NCI-H146 treated with DMSO at 0.1 percent for 48 hours (cell line): ENCODE measurements around the gene PCDH15.
"Not testable (repeated sequence)": the region's sequence is repeated elsewhere in the genome, so short reads cannot be mapped to it uniquely, and the experiment has no call there.

Experiments
- DNase-seq: peaks from one replicate; lab custom pipeline; 2025; ENCODE audit not compliant: unreplicated experiment; lab: John Stamatoyannopoulos, UW

Gene PCDH15

DNA sequence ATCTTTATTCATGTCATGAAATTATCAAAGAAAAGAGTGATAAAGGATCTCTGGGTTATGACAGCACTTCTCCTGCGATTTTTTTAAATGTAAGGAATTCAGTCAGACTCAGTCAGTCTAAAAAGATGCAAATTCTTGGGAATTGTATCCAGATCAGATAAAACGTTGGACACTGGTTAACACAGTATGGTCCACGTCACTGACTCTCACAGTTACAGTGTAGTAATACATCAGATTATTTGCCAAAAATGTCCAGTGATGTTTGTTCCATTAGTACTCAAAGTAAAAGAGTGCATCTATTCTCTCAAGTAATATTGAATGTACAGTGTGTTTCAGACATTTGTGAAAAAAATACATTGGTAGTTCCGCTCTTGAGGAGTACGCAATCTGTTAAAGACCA lies 224.5 kb downstream of the PCDH15 start:
- no peak for DNase-seq

DNA sequence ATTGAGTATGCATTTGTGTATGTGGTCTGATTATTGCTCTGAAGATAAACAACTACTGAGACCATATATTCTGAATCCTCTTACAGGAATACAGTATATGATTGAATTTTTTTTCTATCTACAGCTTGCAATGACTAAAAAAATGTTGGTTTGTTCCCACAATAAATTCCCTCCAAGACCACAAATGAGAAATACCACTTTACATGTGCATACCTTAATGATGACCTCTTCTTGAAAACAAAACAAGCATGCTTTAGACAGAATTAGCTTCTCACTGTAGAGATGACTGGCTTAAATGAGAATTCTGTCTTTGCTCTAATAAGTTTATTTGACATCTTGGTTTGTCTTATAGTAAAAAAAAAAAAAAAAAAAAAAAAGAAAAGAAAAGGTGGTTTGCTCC lies 241.5 kb downstream of the PCDH15 start:
- no peak for DNase-seq

DNA sequence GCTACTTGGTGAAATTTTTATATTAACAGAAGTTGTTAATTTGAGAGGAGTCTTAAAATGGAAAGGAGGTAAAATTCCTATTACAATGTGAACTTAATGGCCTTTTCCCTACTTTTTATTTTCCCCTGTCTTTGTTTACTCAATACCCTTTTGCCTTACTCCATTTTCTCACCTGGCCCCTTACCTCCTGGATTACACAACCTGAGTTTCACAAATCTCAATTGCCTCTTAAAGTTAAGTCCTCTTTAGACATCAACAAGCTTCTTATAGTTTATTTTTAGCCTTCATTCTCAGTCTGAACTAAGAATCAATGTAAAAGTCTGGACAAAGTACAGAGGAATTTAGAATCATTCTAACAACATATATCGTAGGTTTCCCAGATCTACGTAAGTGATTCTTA lies 247.0 kb downstream of the PCDH15 start:
- DNase-seq: no peak

DNA sequence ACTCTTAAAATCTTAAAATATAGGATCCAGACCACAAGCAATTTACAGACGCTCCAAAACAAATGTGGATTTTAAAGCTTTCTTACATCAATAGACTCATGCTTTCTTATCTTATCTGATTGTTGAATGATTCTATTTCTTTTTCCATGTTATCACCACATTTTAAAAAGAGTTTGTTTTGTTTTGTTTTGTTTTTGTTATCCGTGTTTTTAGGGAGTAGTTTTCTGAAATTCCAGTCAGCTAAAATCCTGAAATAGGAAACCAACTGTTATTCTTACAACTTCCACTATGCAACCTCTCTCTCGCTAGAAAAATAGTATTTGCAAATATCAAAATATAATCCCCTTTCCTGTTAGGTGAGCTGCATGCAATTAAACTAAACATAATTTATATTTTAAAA lies 251.0 kb downstream of the PCDH15 start:
- no peak for DNase-seq

DNA sequence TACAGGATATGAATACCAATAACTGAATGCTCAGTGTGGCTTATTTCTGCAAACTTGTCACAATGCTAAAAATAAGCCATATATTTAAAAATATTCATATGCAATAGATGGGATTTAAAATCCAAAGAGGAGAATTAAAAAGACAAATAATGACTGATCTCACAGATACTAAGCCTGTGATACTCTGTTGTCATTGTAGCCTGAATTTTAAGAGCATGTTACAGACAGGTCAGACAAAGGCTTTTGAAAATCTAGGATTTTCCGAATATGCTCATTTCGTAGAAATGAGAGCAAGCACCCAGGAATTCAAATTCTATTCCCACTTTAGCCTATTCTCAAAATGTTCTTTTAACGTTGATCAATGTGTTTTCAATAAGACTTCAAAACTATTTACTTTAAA lies 269.7 kb downstream of the PCDH15 start:
- DNase-seq: no peak

DNA sequence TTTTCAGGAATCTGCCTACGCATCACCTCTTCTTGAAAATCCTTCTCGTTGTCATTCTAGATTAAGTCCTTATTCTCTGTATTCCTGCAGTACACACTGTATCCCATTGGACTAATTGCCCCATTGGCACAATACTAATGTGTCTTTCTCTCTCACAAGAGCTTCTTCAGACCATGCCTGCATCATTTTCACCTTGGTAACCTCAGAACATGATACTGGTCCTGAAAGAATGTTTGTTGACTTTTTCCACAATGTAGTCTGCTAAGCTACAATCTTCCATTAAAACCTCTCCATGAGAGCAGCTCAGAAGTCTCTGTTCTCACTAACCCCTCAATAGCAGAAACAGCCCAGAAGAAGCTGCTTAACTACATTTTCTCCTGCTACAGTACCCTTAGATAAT lies 270.7 kb downstream of the PCDH15 start:
- no peak for DNase-seq

DNA sequence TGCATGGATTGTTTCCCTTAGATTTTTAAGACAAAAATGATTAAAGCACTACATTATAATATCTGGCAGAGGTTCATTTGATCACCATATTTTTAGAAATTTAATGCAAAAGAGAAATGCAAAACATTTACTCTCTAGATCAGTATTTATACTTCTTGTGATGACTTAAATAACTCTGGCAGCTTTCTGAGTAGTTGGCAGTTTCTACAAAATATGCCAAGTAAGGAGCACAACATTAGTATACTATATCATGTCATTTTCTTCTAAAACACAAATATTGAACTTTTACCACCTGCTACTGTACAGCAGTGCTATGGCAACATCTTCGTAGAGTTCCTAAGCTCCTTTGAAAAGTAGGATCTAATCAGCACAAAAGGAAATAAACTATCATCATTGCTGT lies 275.2 kb downstream of the PCDH15 start:
- DNase-seq: no peak

DNA sequence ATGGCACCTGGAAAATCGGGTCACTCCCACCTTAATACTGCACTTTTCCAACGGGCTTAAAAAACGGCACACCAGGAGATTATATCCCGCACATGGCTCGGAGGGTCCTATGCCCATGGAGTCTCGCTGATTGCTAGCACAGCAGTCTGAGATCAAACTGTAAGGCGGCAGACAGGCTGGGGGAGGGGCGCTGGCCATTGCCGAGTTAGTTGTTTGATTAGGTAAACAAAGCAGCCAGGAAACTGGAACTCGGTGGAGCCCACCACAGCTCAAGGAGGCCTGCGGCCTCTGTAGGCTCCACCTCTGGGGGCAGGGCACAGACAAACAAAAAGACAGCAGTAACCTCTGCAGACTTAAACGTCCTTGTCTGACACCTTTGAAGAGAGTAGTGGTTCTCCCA lies 285.8 kb downstream of the PCDH15 start:
- not testable (repeated sequence) for DNase-seq

DNA sequence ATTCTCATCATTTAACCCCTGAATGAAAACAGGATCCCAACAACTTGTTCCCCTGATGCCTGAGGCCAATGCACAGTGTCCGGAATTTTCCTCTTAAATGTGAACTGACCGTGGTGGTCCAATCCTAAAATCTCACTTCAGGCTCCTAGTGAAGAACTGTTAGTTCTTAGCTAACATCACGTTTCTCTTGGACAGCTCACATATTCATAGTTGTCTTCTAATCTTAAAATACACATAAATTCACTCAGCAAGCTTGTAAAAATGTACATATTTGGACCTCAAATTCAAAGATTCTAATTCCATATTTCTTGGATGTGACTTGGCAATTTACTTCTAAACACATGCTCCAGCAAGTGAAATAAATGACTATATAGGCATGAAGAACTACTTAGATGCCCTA lies 297.2 kb downstream of the PCDH15 start:
- no peak for DNase-seq

DNA sequence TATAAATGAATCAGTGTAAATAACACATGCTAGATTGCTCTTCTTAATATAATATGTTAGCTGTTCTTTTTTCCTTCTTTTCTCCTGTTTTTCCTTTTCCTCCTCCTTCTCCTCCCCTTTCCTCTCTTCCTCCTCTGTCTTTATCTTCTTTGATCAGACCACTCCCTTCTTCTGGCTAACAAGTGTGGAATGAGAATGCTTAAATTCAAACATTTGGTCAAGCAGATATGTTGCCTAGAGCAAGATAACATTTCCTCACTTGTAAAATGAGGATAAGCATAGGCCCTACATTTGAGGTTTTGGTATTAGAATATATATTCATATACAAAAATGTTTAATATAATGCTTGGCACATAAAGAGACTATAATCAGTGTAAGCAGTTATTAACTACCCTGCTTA lies 299.1 kb downstream of the PCDH15 start:
- no peak for DNase-seq

DNA sequence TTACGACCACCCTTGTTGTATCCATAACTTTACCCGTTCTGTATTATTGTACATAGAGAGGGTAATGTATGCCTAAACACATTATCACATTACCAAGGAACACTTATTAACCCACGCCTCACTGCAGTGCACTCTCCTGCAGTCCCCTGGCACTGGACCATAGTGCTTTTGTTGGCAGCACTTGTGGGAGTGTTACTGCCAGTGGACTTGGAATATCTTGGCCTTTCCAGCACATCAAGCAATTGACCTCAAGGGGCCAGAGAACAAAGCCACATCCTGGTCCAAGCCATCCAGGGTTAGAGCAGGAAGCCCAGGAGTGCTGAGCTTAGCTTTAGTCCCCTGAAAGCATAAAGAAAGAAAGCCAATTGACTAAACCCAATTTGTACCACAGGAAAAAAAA lies 304.2 kb downstream of the PCDH15 start:
- DNase-seq: no peak

DNA sequence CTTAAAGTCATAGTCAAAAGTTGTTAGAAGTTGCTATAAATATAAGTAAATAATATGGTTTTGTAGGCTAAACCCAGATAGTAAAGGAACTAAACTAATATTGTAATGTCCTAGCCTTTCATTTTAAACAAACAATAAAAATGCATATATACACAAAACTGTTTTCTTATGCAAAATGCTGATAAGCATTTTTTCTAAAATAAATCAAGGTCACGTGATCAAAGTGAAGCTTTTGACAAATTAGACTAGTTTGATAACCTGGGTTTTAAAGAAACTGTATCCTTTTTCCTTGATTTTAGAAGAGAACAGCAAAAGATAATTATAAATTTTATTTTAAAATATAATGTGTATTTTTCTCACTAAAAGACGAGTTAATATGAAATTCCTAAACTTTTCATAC lies 313.3 kb downstream of the PCDH15 start:
- no peak for DNase-seq

DNA sequence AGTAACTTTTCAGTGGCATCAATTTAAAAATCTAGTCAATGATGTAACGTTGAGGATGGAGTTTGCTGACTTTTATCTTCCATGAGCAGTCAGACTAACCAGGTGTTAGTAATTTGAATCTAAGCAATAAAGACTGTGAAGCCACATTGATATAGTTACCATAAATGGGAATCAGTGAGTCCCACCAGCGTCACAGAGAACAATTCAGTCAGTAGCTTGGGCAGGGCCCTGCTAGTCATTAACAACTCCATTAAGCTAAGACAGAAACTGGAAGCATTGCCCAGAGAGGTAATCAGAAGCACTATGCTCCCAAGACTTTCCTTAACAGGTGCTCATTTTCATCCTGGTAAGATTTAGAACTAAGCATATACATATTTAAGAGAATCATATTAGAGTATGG lies 315.1 kb downstream of the PCDH15 start:
- no peak for DNase-seq

DNA sequence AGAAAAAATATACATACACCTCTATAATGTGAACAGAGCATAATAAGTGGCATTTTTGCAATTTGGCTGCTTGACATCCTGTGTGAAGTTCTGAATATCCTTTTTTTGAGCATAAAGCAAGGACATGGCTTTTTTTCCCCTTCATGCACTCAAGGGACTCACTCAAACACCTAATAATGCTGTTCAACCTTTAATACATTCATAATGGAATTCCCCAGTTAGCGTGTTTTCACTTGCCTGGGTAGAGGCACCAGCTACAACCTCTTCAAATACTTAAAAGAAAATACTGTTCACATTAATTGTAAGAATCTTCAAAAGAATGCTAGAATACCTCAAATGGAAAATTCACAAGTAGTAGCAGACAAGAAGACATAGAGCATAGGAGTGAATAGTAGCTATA lies 316.8 kb downstream of the PCDH15 start:
- no peak for DNase-seq

DNA sequence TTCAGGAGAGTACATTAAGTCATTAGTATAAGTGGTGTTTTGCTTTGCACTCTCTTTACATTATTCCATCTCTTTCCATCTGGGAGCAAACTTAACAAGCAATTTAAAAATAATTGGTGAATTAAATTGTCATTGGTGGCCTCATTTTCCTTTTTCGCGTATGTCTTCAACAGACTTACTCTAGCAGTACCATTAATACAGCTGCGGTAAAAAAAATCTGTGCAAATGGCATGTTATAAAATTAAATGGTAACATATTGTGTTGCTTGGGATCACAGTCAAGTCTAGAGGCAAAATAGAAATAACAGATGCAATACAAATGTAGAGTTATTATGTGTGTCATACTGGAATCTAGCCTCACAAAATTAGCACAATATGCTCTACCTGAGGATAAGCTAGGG lies 322.4 kb downstream of the PCDH15 start:
- DNase-seq: no peak

DNA sequence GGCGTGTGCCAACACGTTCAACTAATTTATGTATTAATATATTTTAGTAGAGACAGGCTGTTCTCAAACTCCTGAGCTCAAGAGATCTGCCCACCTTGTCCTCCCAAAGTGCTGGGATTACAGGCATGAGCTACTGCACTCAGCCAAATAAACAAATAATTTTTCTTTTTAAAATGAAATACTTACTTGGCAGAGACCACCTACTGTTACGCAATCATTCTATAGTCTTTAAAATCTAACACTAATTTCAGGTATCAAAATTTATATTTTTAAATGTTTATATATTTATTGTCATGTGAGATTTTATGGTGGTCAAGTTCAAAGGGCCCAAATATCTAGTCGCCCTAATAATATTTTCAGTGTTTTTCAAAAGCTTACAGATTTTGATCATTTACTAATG lies 323.3 kb downstream of the PCDH15 start:
- DNase-seq: no peak

DNA sequence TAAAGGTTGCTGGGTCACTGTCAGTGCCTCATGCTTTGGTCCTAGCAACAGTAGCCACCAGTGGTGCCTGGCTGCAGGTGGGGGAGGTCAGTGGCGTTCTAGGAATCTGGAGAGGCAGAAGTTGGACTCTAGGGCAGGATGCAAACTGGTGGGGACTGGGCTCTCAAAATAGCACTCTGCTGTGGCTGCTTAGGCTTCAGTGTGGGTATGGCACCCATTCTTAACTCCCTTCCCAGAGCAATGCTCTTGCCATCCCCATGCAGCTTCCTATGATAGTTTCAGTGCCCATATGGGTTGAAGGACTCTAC lies 330.8 kb downstream of the PCDH15 start:
- DNase-seq: no peak

DNA sequence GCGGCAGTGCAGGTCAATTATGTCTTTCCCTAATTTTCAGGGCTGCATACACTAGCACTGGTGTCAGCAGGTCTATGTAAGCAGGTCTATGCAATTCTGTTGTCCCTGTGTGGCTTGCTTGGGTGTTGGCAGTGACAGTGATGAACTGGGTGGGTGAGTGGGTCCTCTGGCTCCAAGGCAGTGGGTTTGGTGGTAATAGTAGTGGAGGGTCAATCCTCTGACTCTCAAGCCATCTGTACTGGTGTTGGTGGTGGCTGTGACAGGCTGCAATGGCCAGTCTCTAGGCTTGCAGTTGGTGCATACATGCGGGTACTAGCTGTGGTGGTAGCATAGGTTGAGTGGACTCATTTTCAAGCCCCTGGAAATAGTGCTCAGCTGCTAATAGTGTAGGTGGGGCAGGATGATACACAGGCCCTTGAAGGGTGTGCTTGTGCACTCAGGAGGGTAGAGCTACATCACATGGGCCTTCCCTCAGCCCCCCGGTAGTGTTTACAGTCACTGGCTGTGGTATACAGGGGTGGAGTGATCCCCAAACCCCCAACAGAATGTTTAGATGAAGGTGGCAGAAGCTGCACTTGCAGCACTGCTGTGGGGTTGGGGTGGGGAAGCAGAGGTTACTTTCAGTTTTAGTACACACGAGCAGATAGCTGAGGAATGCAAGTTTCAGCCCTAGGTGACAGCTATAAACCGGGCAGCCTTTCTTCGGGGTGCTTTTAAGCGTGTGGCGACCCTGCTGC lies 331.3 kb downstream of the PCDH15 start:
- no peak for DNase-seq

DNA sequence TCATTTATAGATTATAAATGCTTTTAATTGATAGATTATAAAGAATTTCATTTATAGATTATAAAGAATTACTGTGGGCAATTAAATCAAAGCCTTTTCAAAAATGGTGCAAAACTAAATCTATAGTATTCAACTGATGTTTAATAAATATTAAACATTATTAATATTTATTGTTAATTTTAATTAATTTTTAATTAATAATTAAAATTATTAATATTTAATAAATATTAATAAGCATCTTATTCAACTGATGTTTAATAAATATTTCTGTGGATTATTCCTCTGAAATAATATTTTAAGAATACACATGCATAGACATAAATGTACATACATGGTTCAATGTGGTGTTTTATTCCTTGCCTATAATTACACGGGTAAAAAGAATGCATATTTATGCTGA lies 346.8 kb downstream of the PCDH15 start:
- no peak for DNase-seq

DNA sequence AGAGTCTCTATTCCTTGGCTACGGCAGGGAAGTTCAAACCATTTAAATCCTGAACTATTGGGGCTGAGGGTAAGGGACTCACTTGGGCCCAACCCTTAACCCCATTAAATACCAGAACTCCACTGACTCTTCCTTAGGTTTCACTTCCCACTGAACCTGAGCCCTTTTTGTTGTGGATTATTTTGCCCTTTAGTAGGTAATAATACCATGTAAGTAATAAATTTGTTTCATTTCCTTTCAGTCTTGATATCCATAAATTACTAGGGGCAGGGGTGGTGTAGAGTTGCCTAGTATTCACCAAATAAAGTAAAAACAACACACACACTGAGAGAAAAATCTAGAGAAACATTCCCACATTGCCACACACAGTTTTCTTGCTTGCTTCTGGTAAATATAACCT lies 352.0 kb downstream of the PCDH15 start:
- DNase-seq: no peak

DNA sequence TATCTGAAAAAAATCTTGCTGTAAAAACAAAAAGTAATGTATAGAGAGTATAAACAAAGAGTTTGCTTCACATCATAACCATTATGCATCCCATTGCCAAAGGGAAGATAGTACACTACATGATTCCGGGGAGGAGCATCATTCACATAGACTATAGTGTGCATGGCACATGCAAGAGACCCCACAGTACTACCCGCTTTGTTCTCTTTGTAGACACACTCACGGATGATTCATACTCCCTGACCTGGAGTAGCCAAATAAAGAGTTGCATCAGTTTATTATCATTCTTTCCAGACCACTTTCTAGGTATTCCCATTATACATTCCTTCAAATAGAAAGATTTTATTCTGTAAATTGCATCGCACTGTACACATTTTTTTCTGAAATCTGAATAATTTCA lies 356.9 kb downstream of the PCDH15 start:
- no peak for DNase-seq

DNA sequence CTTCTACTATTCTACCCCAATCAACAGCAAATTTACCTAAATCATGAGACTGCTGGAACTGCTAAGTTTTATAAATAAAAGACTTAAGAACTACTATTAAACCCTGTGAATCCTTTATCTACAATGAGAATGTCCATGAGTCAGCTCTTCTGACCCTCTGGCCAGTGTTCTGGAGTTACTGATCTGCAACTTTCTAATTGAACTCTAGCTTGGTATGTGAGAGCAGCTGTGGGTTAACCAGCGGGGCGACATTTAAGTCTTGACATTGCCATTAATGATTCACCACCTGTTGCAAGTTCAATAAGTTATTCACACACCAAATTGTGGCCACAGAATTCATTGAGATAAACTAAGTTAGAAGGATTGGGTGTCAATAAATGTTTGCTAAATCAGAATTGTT lies 359.8 kb downstream of the PCDH15 start:
- DNase-seq: no peak

DNA sequence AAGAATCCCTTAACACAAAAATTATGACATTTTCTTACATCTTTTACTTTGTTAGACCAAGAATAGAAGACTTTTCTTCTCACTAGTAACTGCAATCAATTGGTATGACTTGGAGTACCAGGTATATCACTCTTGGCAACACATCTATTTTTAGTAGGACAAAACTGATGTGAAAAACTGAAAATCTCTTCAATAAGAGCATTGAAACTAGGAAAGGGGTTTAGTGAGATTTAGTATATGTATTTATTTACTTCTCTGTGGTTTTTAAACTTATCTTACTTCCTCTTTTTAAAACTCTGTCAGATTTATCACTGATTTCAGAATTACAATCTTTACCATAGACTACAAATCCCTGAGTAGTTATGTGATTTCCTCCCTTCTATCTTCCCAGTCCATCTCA lies 366.2 kb downstream of the PCDH15 start:
- DNase-seq: no peak

DNA sequence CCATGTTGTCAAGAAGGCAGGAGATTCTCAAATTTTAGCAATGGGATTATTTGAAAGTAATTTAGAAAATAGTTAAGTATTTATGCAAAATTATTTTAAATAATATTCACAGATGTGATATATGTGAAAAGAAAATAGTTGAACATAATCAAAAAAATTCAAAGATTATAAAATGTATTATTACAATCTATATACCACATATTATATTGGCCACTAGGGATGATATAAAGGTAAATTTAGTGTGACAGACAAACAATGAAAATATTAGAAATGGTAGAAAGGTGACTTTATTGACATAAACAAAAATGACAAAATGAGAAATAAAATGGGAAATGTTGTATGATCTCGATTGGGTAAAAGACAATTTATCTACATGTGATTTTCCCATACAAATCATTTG lies 385.5 kb downstream of the PCDH15 start:
- no peak for DNase-seq
